NK-92 (cell line): ENCODE measurements around the gene ZSCAN22.
"Not testable (repeated sequence)": the region's sequence is repeated elsewhere in the genome, so short reads cannot be mapped to it uniquely, and the experiment has no call there.

Source experiments
- DNase-seq: peaks from one replicate; lab custom pipeline; 2025; ENCODE audit not compliant: unreplicated experiment; lab: John Stamatoyannopoulos, UW

ZSCAN22 gene

GRCh38 chr19:58326914-58327726 lies at the start of gene ZSCAN22:
Gene ZSCAN22 (plus strand): TSS chr19:58326994. CDS start chr19:58334803, 7,809 bp downstream.
- no peak for DNase-seq

GRCh38 chr19:58277197-58277596 lies 49.6 kb upstream of the ZSCAN22 start:
- no peak for DNase-seq

GRCh38 chr19:58277748-58278540 lies 48.9 kb upstream of the ZSCAN22 start:
- no peak for DNase-seq

- peak; percentile 88 for DNase-seq
Observed at GRCh38 chr19:58278541-58279041, 48.2 kb upstream of the ZSCAN22 start, which contains the start of gene ZNF8. Gene ZNF8 (plus strand): TSS chr19:58278955. CDS start chr19:58279082, 127 bp downstream.

- no peak for DNase-seq
Observed at GRCh38 chr19:58279042-58279924, 47.5 kb upstream of the ZSCAN22 start.

GRCh38 chr19:58279925-58280316 lies 46.9 kb upstream of the ZSCAN22 start:
- DNase-seq: no peak

- no peak for DNase-seq
Observed at GRCh38 chr19:58284199-58284598, 42.6 kb upstream of the ZSCAN22 start.

GRCh38 chr19:58291943-58292342 lies 34.9 kb upstream of the ZSCAN22 start:
- no peak for DNase-seq

- DNase-seq: no peak
Observed at GRCh38 chr19:58294743-58295374, 31.9 kb upstream of the ZSCAN22 start.

GRCh38 chr19:58296104-58296503 lies 30.7 kb upstream of the ZSCAN22 start:
- DNase-seq: no peak

- no peak for DNase-seq
Observed at GRCh38 chr19:58300620-58301019, 26.2 kb upstream of the ZSCAN22 start.

GRCh38 chr19:58304255-58304654 lies 22.5 kb upstream of the ZSCAN22 start:
- DNase-seq: no peak

GRCh38 chr19:58304748-58305064 lies 22.1 kb upstream of the ZSCAN22 start:
- no peak for DNase-seq

- DNase-seq: peak; percentile 68
Observed at GRCh38 chr19:58305065-58305931, 21.5 kb upstream of the ZSCAN22 start, which contains the start of gene ERVK3-1. Gene ERVK3-1 (plus strand): TSS chr19:58305377. CDS start chr19:58312169, 6,792 bp downstream.

GRCh38 chr19:58305932-58306323 lies 20.9 kb upstream of the ZSCAN22 start:
- DNase-seq: no peak

GRCh38 chr19:58307736-58308135 lies 19.1 kb upstream of the ZSCAN22 start:
- DNase-seq: no peak

- not testable (repeated sequence) for DNase-seq
Observed at GRCh38 chr19:58310685-58311084, 16.1 kb upstream of the ZSCAN22 start.

GRCh38 chr19:58311345-58311865 lies 15.4 kb upstream of the ZSCAN22 start:
- DNase-seq: no peak

- DNase-seq: no peak
Observed at GRCh38 chr19:58315580-58315979, 11.2 kb upstream of the ZSCAN22 start.
